Hypothalamus (tissue), 51 donors: Measurements from ENCODE around the gene RBMS3.

Experiments
- DNase-seq, 51 donors: peaks; one replicate each; lab custom pipeline; 2025; lab: John Stamatoyannopoulos, UW

RBMS3 gene

DNA sequence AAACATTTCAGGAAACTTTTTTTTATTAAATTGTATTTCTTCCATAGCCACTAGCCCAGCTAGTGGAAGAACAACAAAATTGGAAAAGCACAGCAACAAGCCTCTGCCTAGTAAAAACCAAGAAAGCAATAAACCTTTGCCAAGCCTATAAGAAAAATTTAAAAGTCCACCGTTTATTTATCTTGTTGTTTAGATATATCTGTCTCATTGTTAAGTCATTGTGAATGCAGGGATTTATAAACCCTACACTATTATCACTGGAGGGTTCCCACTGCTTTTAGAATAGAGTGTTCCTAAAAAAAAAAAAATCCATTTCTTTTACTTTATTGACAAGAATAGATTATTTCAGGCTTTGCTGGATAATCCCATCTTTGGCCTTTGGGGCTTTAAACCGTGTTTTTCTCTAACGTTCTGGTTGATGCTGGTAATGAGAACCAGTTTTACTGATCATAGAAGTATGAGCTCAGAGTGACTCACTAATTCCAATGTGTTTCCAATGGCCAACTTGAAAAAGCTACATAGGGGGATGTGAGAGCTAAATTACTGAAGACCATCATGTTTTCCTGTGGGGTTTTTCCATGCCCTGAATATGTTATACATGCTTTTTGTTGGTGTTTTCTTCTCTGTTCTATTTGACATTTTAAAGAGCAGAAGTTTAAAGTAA lies 634.1 kb downstream of the RBMS3 start:
- no peak for DNase-seq

- no peak for DNase-seq
Measured at GRCh38 chr3:29919571-29919970, 638.7 kb downstream of the RBMS3 start.

GRCh38 chr3:29922992-29923746 lies 642.3 kb downstream of the RBMS3 start:
- no peak for DNase-seq

DNA sequence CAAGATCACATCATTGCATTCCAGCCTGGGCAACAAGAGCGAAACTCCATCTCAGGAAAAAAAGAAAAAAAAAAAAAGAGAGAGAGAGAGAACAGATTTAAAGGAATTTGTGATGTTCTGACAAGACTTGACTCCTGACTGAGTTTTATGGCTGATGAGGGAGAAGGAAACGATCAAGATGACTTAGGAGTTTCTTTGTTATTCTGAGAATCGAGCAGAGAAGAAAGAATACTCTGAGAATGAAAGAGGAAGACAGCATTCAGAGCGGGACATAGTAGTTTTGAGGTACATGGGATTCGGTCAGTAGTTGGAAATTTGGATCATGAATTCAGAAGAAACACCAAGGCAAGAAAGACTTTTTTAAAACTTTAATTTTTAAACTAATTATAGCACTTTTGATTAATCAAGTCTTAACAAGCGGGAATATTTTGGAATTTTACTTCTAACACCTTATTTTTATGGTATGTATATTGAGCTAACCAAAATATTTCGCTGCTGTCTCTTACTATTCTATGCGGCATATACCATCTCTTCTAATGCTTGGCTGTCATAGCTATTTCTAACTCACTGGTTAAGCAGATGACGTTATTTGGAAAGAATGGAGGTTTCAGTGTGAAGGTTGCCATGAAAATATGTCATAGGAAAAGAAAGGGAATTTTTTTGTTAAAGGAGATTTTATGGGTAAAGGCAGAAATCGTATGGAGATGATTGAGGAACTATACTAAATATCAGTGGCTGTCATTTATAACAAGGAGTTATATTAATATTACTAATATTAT lies 644.1 kb downstream of the RBMS3 start:
- DNase-seq = no peak

DNA sequence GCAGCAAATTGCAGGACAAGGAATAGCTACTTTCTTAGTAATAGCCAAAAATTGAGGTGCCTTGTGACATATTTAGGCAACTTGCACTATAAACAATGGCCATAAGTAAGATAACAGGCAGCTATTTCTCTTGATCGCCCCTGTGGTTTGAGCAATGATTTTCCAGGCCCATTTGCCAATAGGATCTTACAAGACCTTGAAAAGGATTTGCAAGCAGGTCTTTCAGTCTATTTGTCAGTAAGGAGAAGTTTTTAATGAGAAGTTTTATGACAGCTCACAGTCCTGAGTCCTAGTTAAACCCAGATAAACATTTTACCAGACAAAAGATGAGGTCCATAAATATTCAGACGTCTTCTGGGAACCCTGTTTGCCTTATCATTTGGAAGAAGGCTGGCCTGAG lies 645.5 kb downstream of the RBMS3 start:
- no peak for DNase-seq

DNA sequence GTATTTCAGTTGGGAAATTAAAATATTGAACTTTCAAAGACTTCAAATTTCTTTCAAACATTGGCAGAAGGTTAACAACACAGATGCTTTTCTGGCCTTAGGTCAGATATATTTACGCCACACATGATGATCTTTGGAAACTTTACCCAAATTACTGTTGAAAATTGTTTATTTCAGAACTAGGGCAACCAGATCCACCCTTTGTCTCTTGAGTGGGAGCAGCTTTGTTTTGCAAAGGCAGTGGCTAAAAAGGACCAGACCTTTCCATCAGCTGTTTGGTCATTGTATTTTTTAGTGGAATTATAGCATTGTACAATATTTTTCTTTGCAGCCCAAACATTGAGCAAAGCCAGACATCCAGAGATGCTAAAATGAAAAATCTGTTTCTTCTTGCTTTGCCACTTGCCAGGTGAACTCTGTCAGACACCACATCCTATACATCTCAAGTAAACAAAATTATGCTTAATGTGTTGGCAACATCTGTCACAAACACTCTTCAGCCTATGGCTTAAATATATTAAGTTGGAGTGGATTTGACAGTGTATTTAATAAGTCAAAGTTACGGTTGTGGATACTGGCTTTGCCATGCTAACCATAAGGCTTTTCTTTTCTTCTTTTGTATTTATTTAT lies 651.9 kb downstream of the RBMS3 start:
- DNase-seq = no peak

- no peak for DNase-seq
Measured at GRCh38 chr3:29933802-29934490, 653.1 kb downstream of the RBMS3 start.

DNA sequence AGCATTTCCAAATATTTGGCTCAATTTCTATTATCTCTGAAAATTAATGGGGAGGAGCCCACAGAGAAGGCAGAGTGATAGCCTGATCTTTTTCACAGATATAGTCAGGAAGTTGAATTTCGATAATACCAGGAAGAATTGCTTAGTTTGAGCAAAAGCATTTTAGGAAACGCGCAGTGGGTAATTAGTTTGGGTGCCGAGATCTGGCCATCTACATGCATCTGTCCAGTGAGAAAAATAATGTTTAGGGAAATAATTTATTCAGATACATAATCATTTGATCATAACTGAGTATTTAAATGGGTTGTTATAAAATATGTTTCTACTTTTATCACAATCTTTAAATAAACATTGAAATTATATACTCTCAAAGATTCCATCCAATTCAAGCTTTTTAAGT lies 653.9 kb downstream of the RBMS3 start:
- DNase-seq = no peak

DNA sequence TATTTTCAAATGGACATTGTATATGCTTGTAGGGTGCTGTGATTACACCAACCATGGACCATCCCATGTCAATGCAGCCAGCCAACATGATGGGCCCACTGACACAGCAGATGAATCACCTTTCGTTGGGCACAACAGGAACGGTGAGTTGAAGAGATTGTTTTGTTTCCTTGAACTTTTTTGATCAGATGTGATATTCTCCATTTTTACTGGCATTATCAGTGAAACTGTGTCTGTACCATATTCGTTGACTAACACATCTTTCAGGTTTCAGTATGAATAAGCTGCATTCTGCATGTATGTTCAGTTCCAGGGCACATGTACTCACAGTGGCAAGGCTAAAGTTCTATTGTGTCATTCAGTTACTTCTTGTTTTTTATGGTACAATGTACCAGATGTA lies 655.2 kb downstream of the RBMS3 start:
- DNase-seq = no peak

- no peak for DNase-seq
Measured at GRCh38 chr3:29936766-29937165, 655.9 kb downstream of the RBMS3 start.

- DNase-seq = no peak
Measured at GRCh38 chr3:29937185-29937584, 656.3 kb downstream of the RBMS3 start.

- no peak for DNase-seq
Measured at GRCh38 chr3:29940759-29941323, 660.0 kb downstream of the RBMS3 start.

- DNase-seq = no peak
Measured at GRCh38 chr3:29942297-29942696, 661.4 kb downstream of the RBMS3 start.

GRCh38 chr3:29949131-29949530 lies 668.3 kb downstream of the RBMS3 start:
- DNase-seq = no peak

- DNase-seq = peak in 3 of 51 donors; percentile 1 to 10 (median 3)
Measured at GRCh38 chr3:29949940-29950616, 669.2 kb downstream of the RBMS3 start.

DNA sequence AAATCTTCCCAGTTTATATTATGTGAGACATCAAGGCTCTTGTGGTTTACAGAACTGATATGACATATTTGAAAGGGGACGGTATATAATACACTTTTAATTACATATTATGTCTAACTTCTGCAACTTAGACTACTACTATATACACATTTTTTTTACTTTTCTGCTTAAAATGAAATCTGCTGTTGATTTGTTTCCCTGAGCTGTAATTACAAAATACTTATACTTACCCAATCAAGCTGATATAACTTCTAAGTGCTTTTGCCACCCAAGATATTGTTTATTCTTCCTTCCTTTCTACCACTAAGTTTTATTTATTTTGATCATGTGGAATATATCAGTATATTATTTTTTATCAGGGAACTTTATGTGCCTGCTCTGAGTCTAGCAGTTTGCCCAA lies 671.6 kb downstream of the RBMS3 start:
- DNase-seq = no peak

GRCh38 chr3:29955413-29955812 lies 674.5 kb downstream of the RBMS3 start:
- no peak for DNase-seq

GRCh38 chr3:29958816-29959215 lies 677.9 kb downstream of the RBMS3 start:
- no peak for DNase-seq

- DNase-seq = no peak
Measured at GRCh38 chr3:29971895-29972294, 691.0 kb downstream of the RBMS3 start.
